Measurements from ENCODE around the gene CFAP299. TPM values are rescaled to one million over a fixed set of nuclear protein-coding genes. Genes with fewer than 3 reads are reported as not detected.

Gene CFAP299
- total and polyA plus RNA-seq, 2 donors from 2014 or later = 1.1 TPM; not detected in 1

- Histone ChIP-seq H3K9ac (ENCODE audit: low read length in 3 of 3) (no peak overlapping the region), H3K27me3 (ENCODE audit: control insufficient read depth, insufficient read depth, low read length) (no peaks in the 10 kb centered on the region), H3K4me1 (ENCODE audit: control insufficient read depth in 2 of 3, insufficient read depth in 2 of 3, low read depth in 1 of 3, low read length in 3 of 3) (no peaks in the 10 kb centered on the region), H3K9me3 (ENCODE audit: control insufficient read depth in 2 of 3, insufficient read depth in 1 of 3, low read length in 3 of 3) (no peaks in the 10 kb centered on the region), H3K27ac (ENCODE audit: low read depth in 2 of 2, low read length in 2 of 2) (no peak overlapping the region), H3K36me3 (ENCODE audit: control insufficient read depth in 2 of 3, insufficient read depth in 3 of 3, low read length in 3 of 3) (no peaks in the 10 kb centered on the region), H3K4me3 (ENCODE audit: low read length in 3 of 3) (no peak overlapping the region)
- intact Hi-C loops (cut with DNase I) = no loop called here
- FAIRE-seq = no peak
- no peak for TF ChIP-seq CTCF (IDR thresholded peaks at IDR 0.05; ENCODE audit: borderline replicate concordance, extremely low read depth, insufficient read depth)
- DNase-seq = no peak
Observed at GRCh38 chr4:80465736-80466135, 130.2 kb downstream of the CFAP299 start.

GRCh38 chr4:80466618-80467017 lies 131.1 kb downstream of the CFAP299 start:
- Histone ChIP-seq H3K4me1 (ENCODE audit: control insufficient read depth in 2 of 3, insufficient read depth in 2 of 3, low read depth in 1 of 3, low read length in 3 of 3) (no peaks in the 10 kb centered on the region), H3K9me3 (ENCODE audit: control insufficient read depth in 2 of 3, insufficient read depth in 1 of 3, low read length in 3 of 3) (no peaks in the 10 kb centered on the region), H3K4me3 (ENCODE audit: low read length in 3 of 3) (no peak overlapping the region), H3K27ac (ENCODE audit: low read depth in 2 of 2, low read length in 2 of 2) (no peak overlapping the region), H3K36me3 (ENCODE audit: control insufficient read depth in 2 of 3, insufficient read depth in 3 of 3, low read length in 3 of 3) (no peaks in the 10 kb centered on the region), H3K27me3 (ENCODE audit: control insufficient read depth, insufficient read depth, low read length) (no peaks in the 10 kb centered on the region), H3K9ac (ENCODE audit: low read length in 3 of 3) (no peak overlapping the region)
- intact Hi-C loops (cut with DNase I) = no loop called here
- no peak for FAIRE-seq
- TF ChIP-seq CTCF (IDR thresholded peaks at IDR 0.05; ENCODE audit: borderline replicate concordance, extremely low read depth, insufficient read depth) = no peak
- no peak for DNase-seq

- DNase-seq (peak; percentile 51 to 91 (median 81)), FAIRE-seq (no peak)
- H3K4me1 ChIP-seq (ENCODE audit: control insufficient read depth in 2 of 3, insufficient read depth in 2 of 3, low read depth in 1 of 3, low read length in 3 of 3) = no peaks in the 10 kb centered on the region
- intact Hi-C loops (cut with DNase I) = no loop called here
- peak overlapping the region in 2 of 3 donors; percentile 56 to 65 for H3K4me3 ChIP-seq (ENCODE audit: low read length in 3 of 3)
- peak overlapping the region in 1 of 3 donors; percentile 24 for H3K9ac ChIP-seq (ENCODE audit: low read length in 3 of 3)
- no peak for TF ChIP-seq CTCF (IDR thresholded peaks at IDR 0.05; ENCODE audit: borderline replicate concordance, extremely low read depth, insufficient read depth)
- H3K36me3 ChIP-seq (ENCODE audit: control insufficient read depth in 2 of 3, insufficient read depth in 3 of 3, low read length in 3 of 3) = no peaks in the 10 kb centered on the region
- no peaks in the 10 kb centered on the region for H3K27me3 ChIP-seq (ENCODE audit: control insufficient read depth, insufficient read depth, low read length)
- H3K9me3 ChIP-seq (ENCODE audit: control insufficient read depth in 2 of 3, insufficient read depth in 1 of 3, low read length in 3 of 3) = no peaks in the 10 kb centered on the region
- no peak overlapping the region for H3K27ac ChIP-seq (ENCODE audit: low read depth in 2 of 2, low read length in 2 of 2)
Observed at GRCh38 chr4:80471756-80472155, 136.2 kb downstream of the CFAP299 start.

GRCh38 chr4:80475236-80475635 lies 139.7 kb downstream of the CFAP299 start:
- H3K4me1 ChIP-seq (ENCODE audit: control insufficient read depth in 2 of 3, insufficient read depth in 2 of 3, low read depth in 1 of 3, low read length in 3 of 3) = no peaks in the 10 kb centered on the region
- no peak for TF ChIP-seq CTCF (IDR thresholded peaks at IDR 0.05; ENCODE audit: borderline replicate concordance, extremely low read depth, insufficient read depth)
- no peak for FAIRE-seq
- no peak overlapping the region for H3K4me3 ChIP-seq (ENCODE audit: low read length in 3 of 3)
- no peaks in the 10 kb centered on the region for H3K27me3 ChIP-seq (ENCODE audit: control insufficient read depth, insufficient read depth, low read length)
- H3K36me3 ChIP-seq (ENCODE audit: control insufficient read depth in 2 of 3, insufficient read depth in 3 of 3, low read length in 3 of 3) = no peaks in the 10 kb centered on the region
- no peak for DNase-seq
- intact Hi-C loops (cut with DNase I) = no loop called here
- H3K9ac ChIP-seq (ENCODE audit: low read length in 3 of 3) = no peak overlapping the region
- H3K9me3 ChIP-seq (ENCODE audit: control insufficient read depth in 2 of 3, insufficient read depth in 1 of 3, low read length in 3 of 3) = no peaks in the 10 kb centered on the region
- no peak overlapping the region for H3K27ac ChIP-seq (ENCODE audit: low read depth in 2 of 2, low read length in 2 of 2)

Data from kidney (tissue), 14 donors.